Tibial nerve (tissue), 3 donors: Measurements from ENCODE around the gene IFNGR2.

Experiments
- POLR2A ChIP-seq, 2 donors: fragments of 450-650 bp; IDR thresholded peaks; one replicate each; pipeline ENCODE4 v1.6.1; 2017; ENCODE audit warnings: antibody characterized with exemption in 2 of 2, mild to moderate bottlenecking in 2 of 2, moderate library complexity in 2 of 2
- TF ChIP-seq, protein P1 (sequence below), 5 experiments: fragments of 200-600 bp in 3 of 5; fragments of 450-650 bp in 2 of 5; sonication (generic) in 3 of 5; IDR thresholded peaks; one replicate each; pipeline ENCODE4 v1.5.1; 2016 to 2019; ENCODE audit warnings: antibody characterized with exemption in 5 of 5, mild to moderate bottlenecking in 3 of 5, moderate library complexity in 2 of 5

DNA sequence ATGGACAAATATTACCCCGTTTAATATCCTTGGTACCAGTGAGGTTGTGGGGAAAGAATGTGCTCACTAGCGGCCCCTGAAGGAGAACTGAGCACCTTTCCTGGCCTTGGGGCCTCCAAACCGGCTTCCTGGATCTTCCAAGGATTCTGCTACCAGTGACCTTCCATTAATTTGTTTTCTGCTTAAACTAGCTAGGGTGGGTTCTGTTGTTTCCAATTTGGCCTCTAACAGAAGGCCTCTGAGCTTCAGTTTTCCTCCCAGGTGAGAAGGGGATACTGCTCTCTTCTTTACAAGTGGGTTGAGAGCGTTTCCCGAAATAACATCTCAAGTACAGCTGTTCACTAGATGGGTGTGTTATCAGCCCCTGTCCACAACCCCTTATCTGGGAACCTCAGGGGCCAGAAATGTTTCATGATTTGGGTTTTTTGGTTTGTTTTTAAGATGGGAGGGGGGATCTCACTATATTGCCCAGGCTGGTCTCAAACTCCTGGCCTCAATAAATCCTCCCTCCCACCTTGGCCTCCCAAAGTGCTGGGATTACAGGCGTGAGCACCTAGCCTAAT is 16.9 kb upstream of the IFNGR2 start:
- TF ChIP-seq, protein P1, sequence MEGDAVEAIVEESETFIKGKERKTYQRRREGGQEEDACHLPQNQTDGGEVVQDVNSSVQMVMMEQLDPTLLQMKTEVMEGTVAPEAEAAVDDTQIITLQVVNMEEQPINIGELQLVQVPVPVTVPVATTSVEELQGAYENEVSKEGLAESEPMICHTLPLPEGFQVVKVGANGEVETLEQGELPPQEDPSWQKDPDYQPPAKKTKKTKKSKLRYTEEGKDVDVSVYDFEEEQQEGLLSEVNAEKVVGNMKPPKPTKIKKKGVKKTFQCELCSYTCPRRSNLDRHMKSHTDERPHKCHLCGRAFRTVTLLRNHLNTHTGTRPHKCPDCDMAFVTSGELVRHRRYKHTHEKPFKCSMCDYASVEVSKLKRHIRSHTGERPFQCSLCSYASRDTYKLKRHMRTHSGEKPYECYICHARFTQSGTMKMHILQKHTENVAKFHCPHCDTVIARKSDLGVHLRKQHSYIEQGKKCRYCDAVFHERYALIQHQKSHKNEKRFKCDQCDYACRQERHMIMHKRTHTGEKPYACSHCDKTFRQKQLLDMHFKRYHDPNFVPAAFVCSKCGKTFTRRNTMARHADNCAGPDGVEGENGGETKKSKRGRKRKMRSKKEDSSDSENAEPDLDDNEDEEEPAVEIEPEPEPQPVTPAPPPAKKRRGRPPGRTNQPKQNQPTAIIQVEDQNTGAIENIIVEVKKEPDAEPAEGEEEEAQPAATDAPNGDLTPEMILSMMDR (IDR thresholded peaks at IDR 0.05), result no peak
- no peak for TF ChIP-seq POLR2A (IDR thresholded peaks at IDR 0.05)
